Stimulated activated CD4-positive, alpha-beta T cell treated with anti-CD3 and anti-CD28 coated beads, Interleukin-12 subunit alpha, Interleukin-12 subunit beta, amount 100 ng/mL, for 4 hours (primary cell): Measurements from ENCODE around the gene MAEA.

ENCODE experiments used
- DNase-seq: peaks from one replicate; pipeline ENCODE4 v3.0.0-alpha.2; 2020

Gene MAEA

DNA sequence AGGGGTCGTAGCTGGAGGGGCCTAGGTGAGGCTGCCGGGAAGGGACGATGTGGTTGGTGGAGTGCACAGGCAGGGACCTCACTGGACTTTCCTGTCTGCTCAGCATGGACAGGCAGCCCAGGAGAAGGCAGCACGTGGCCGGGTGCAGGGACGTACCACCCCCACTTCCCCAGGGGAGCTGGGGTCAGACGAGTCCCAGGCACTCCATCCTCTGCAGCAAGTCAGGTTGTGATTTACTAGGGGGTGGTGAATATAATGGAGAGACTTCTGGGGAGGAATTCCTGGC, 39.2 kb upstream of the MAEA start:
- no peak for DNase-seq

GRCh38 chr4:1250921-1251772, 38.5 kb upstream of the MAEA start:
- no peak for DNase-seq

- DNase-seq: no peak
These were observed 38.0 kb upstream of the MAEA start for GRCh38 chr4:1251773-1252066.

GRCh38 chr4:1252928-1253492, 36.7 kb upstream of the MAEA start:
- no peak for DNase-seq

GRCh38 chr4:1253831-1254230, 35.9 kb upstream of the MAEA start:
- no peak for DNase-seq

GRCh38 chr4:1255151-1255550, 34.5 kb upstream of the MAEA start:
- no peak for DNase-seq

- no peak for DNase-seq
These were observed 34.0 kb upstream of the MAEA start for GRCh38 chr4:1255699-1256098.

GRCh38 chr4:1258457-1258856, 31.2 kb upstream of the MAEA start:
- DNase-seq: no peak

GRCh38 chr4:1259966-1260365, 29.7 kb upstream of the MAEA start:
- no peak for DNase-seq

GRCh38 chr4:1260418-1261106, 29.1 kb upstream of the MAEA start:
- no peak for DNase-seq

DNA sequence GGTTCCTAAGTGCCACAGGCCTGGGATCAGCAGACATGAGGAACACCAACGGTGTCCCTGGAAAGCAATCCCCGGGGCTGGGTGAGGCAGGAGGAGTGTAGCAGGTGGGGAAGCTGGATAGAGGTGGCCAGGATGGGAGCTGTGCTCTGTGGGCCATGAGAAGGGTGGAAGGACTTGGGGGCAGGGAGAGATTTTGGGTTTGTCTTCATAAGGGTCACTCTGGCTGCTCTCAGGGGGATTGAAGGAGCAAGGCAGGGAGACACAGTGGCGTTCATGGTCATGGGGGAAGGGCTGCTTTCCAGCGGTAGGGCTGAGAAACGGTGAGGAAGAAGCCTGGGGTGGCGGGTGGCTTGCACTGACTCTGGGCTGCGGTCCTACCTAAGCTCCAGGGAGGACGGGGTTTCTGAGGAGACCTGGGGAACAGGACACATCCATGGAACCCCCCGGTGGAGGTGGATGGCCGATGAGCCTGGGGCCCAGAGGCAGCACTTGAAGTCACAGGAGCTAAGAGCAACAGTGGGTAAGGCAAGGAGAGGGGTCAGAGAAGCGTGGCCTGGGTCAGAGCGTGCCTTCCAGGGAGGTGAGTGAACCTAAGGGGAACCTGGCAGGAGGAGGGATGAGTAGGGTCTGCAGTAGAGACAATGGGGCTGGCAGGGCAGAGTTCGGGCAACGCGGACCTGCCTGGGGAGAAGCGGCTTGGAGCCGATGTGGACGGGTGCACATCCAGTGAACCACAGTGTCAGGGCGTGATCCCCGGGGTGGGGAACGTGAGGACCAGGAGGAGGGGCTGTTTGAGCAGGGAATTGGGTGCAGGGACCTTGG, 28.4 kb upstream of the MAEA start:
- DNase-seq: no peak

DNA sequence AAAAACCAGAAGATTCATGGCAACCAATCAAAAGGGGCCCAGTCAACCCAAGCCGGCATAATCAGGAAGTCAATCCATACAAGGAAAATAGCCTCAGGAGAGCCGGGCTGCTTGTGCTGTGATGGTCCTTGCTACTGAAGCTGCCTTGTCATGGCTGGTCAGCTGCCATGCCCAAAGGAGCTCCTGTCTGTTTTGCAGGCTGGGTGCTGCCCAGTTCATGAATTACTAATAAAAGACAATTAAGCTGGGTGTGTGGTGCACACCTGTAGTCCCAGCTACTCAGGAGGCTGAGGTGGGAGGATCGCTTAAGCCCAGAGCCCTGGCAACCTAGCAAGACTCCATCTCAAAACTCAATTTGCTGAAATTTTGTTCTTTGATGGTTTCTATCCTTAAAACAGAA, 24.7 kb upstream of the MAEA start:
- no peak for DNase-seq

GRCh38 chr4:1265351-1265750, 24.3 kb upstream of the MAEA start:
- DNase-seq: no peak

- DNase-seq: no peak
These were observed 22.6 kb upstream of the MAEA start for GRCh38 chr4:1266881-1267763.

DNA sequence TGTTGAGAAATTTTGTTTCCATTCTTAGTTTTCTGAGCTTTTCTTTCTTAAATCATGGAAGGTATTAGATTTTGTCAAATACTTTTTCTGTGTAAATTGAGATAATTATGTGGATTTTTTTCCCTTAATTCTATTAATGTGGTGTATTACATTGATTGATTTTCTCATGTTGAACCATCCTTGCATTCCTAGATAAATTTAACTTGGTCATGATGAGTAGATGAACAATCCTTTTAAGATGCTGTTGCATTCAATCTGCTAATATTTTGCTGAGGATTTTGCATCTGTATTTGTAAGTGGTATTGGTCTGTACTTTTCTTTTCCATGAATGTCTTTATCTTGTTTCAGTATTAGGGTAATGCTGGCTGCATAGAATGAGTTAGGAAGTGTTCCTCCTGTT, 20.5 kb upstream of the MAEA start:
- no peak for DNase-seq

GRCh38 chr4:1271686-1272085, 18.0 kb upstream of the MAEA start:
- DNase-seq: no peak

DNA sequence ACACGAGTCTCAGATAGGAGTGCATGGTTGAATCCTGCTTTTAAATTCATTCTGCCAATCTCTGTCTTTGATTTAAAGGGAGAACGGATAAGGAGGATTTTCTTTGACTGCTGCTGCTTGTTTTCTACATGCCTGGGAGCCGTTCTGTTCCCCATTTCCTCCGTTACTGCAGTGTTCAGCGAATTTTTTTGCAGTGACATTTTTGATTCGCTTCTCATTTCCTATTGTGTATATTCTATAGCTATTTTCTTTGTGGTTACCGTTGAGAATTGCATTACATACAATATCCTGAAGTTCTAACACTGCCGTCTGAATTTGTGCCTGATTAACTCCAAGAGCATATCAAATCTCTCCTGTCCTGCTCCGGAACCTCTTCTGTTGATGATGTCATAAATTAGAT, 14.8 kb upstream of the MAEA start:
- DNase-seq: no peak

DNA sequence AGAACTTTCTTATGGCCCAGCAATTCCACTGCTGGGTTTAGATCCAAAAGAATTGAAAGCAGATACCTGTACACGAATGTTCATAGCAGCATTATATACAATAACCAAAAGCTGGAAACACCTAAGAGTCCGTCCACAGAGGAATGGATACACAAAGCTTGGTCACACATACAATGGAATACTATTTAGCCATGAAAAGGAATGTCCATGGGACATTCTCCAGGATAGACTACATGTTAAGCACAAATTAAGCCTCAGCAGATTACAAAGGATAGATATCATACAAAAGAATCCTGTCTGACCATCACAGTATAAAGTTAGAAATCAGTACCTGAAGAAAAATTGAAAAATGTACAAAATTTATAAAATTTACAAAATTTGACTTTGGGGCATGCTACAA, 12.7 kb upstream of the MAEA start:
- DNase-seq: no peak

DNA sequence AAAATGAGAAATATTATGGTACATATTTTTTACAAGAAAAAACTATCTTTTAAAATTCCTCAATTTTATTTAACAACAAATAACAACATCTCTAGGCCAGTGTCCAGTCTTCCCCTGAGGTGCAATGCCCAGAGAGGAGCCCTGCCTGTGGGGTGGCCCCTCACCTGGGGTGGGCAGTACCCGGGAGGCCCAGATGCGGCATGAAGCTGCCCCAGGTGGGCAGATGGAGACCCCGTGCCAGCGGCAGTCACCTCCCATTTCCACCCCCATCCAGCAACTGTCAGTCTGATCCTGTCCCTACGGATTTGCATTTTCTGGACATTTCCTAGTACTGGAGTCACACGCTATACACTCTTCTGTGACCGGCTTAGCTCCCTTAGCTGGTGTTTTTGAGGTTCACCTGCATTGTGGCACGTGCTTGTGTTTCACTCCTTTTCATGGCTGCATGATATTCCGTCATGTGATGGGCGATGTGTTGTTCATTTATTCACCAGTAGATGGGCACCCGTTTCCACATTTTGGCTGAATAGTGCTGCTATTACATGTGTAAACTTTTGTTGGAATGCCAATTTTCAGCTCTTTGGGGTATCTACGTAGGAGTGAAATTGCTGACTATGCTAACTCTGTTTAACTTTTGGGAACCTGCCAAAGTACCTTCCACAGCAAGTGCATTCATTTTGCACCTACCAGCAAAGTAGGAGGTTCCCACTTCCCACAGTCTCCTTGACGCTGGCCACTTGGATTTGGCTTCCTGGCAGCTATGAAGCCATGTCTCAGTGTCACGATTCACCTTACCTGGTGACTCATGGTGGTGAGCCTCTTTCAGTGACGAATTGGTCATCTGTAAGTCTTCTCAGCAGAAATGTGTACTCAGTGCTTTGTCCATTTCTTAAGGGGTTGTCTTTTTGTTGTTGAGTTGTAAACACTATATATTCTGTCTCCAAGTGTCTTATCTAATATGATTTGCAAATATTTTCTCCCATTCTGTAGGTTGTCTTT, 11.7 kb upstream of the MAEA start:
- DNase-seq: no peak

GRCh38 chr4:1279253-1279652, 10.4 kb upstream of the MAEA start:
- DNase-seq: no peak

GRCh38 chr4:1283711-1284110, 6.0 kb upstream of the MAEA start:
- no peak for DNase-seq
